SK-N-MC (cell line): Measurements from ENCODE around the gene ANKRD36B.
"Not testable (repeated sequence)": the region's sequence is repeated elsewhere in the genome, so short reads cannot be mapped to it uniquely, and the experiment has no call there.

Experiments
- DNase-seq: peaks from one replicate; pipeline ENCODE4 v3.0.0-alpha.2; 2011; ENCODE audit warnings: low read depth, low spot score
- H3K27ac ChIP-seq: fragments of 200-600 bp; sonication (generic); 2 replicates; pipeline ENCODE4 v1.5.1; 2016; ENCODE audit warnings: mixed run types
- H3K36me3 ChIP-seq: fragments of 200-600 bp; sonication (generic); 2 replicates; pipeline ENCODE4 v1.6.1; 2017; ENCODE audit warnings: antibody characterized with exemption, low read length, mixed read lengths; ENCODE audit not compliant: insufficient read depth
- H3K4me3 ChIP-seq: fragments of 200-600 bp; sonication (generic); 2 replicates; pipeline ENCODE4 v1.5.1; 2016
- H3K9ac ChIP-seq: fragments of 200-600 bp; sonication (generic); 2 replicates; pipeline ENCODE4 v1.8.0; 2017; ENCODE audit warnings: mixed run types, mixed read lengths; ENCODE audit not compliant: insufficient read length
- H3K9me3 ChIP-seq: fragments of 200-600 bp; sonication (generic); 2 replicates; pipeline ENCODE4 v1.6.1; 2017; ENCODE audit warnings: low read depth, mild to moderate bottlenecking, antibody characterized with exemption, low read length, moderate library complexity, mixed read lengths

The ANKRD36B gene

GRCh38 chr2:97522916-97523555, 66.6 kb downstream of the ANKRD36B start:
- H3K4me3 ChIP-seq, DNase-seq, H3K36me3 ChIP-seq, H3K9me3 ChIP-seq, H3K27ac ChIP-seq, H3K9ac ChIP-seq: not testable (repeated sequence)

- H3K36me3 ChIP-seq, H3K4me3 ChIP-seq, H3K9me3 ChIP-seq, H3K9ac ChIP-seq, H3K27ac ChIP-seq, DNase-seq: not testable (repeated sequence)
Observed at GRCh38 chr2:97495651-97496050, 94.0 kb downstream of the ANKRD36B start.

- DNase-seq, H3K27ac ChIP-seq: not testable (repeated sequence)
Observed at GRCh38 chr2:97490141-97490540, 99.5 kb downstream of the ANKRD36B start.

More at GRCh38 chr2:97490141-97490540, 99.5 kb downstream of the ANKRD36B start:
- H3K9me3 ChIP-seq, H3K36me3 ChIP-seq, H3K4me3 ChIP-seq, H3K9ac ChIP-seq: not testable (repeated sequence)
